NB4 (cell line): ENCODE measurements around the gene HACD4.

Source experiments
- DNase-seq: peaks from one replicate; pipeline ENCODE4 v3.0.0; 2010; ENCODE audit warnings: low read depth
- H3K4me3 ChIP-seq: one replicate; pipeline ENCODE4 v1.5.1; 2011; ENCODE audit warnings: mild to moderate bottlenecking, low read depth, low read length, moderate library complexity
- CTCF ChIP-seq: IDR thresholded peaks from one replicate; pipeline ENCODE4 v1.5.1; 2012; ENCODE audit warnings: low read depth, low read length
- MAX ChIP-seq: IDR thresholded peaks from 2 replicates; pipeline ENCODE4 v1.6.1; 2011; ENCODE audit warnings: low read depth, low read length
- MYC ChIP-seq: IDR thresholded peaks from 2 replicates; pipeline ENCODE4 v1.6.1; 2011; ENCODE audit warnings: low read depth, low read length
- POLR2A ChIP-seq: IDR thresholded peaks from 2 replicates; pipeline ENCODE4 v1.6.1; 2011; ENCODE audit warnings: mild to moderate bottlenecking; ENCODE audit not compliant: insufficient read length; ENCODE audit errors: extremely low read depth

Gene HACD4

GRCh38 chr9:21015129-21015815 is 16.2 kb downstream of the HACD4 start:
- DNase-seq: no peak
- no peak for TF ChIP-seq MAX
- TF ChIP-seq CTCF: no peak
- no peak for TF ChIP-seq POLR2A
- TF ChIP-seq MYC: no peak
- H3K4me3 ChIP-seq: no peak overlapping the region

GRCh38 chr9:21002040-21002439 is 29.4 kb downstream of the HACD4 start:
- no peak for DNase-seq
- no peak for TF ChIP-seq CTCF
- TF ChIP-seq POLR2A: no peak
- no peak for TF ChIP-seq MYC
- no peak for TF ChIP-seq MAX
- no peak overlapping the region for H3K4me3 ChIP-seq

GRCh38 chr9:21001581-21001980 is 29.9 kb downstream of the HACD4 start:
- H3K4me3 ChIP-seq: no peak overlapping the region
- TF ChIP-seq POLR2A (no peak), MYC (no peak)

GRCh38 chr9:20997503-20998076 is 33.9 kb downstream of the HACD4 start:
- no peak overlapping the region for H3K4me3 ChIP-seq
- DNase-seq: peak; percentile 55

More at GRCh38 chr9:21001581-21001980, 29.9 kb downstream of the HACD4 start:
- no peak for DNase-seq

GRCh38 chr9:20996809-20997208 is 34.6 kb downstream of the HACD4 start:
- DNase-seq: no peak
- H3K4me3 ChIP-seq: no peak overlapping the region
- no peak for TF ChIP-seq MYC
- TF ChIP-seq MAX: no peak
- TF ChIP-seq CTCF: no peak
- no peak for TF ChIP-seq POLR2A

More at GRCh38 chr9:20997503-20998076, 33.9 kb downstream of the HACD4 start:
- TF ChIP-seq CTCF (no peak), MYC (no peak)

- TF ChIP-seq CTCF: no peak
- no peak for TF ChIP-seq MAX
- no peak for TF ChIP-seq POLR2A
- no peak for TF ChIP-seq MYC
- no peak overlapping the region for H3K4me3 ChIP-seq
- no peak for DNase-seq
Observed at GRCh38 chr9:20995616-20996015, 35.8 kb downstream of the HACD4 start.
